HG03575 (cell line): ENCODE results near the gene SLC35F4.

Source experiments
- ATAC-seq: cut with Tn5 transposase; IDR thresholded peaks from one replicate; pipeline ENCODE4 v1.9.1; 2021; ENCODE audit not compliant: unreplicated experiment, insufficient number of reproducible peaks, low FRiP score; ENCODE audit errors: extremely low read depth

Gene SLC35F4

GRCh38 chr14:57854571-57854970 lies 11.3 kb downstream of the SLC35F4 start:
- no peak for ATAC-seq

GRCh38 chr14:57851354-57851753 lies 14.5 kb downstream of the SLC35F4 start:
- no peak for ATAC-seq

- ATAC-seq = no peak
These were observed 17.1 kb downstream of the SLC35F4 start for GRCh38 chr14:57848786-57849185.

- ATAC-seq = no peak
These were observed 17.5 kb downstream of the SLC35F4 start for GRCh38 chr14:57848353-57848752.

- no peak for ATAC-seq
These were observed 18.2 kb downstream of the SLC35F4 start for GRCh38 chr14:57847706-57848105.

- no peak for ATAC-seq
These were observed 18.8 kb downstream of the SLC35F4 start for GRCh38 chr14:57847096-57847495.

GRCh38 chr14:57846596-57846995 lies 19.3 kb downstream of the SLC35F4 start:
- ATAC-seq = no peak

- ATAC-seq = no peak
These were observed 19.9 kb downstream of the SLC35F4 start for GRCh38 chr14:57845802-57846531.

GRCh38 chr14:57845316-57845715 lies 20.6 kb downstream of the SLC35F4 start:
- no peak for ATAC-seq

GRCh38 chr14:57837267-57837666 lies 28.6 kb downstream of the SLC35F4 start:
- no peak for ATAC-seq

- no peak for ATAC-seq
These were observed 30.1 kb downstream of the SLC35F4 start for GRCh38 chr14:57835766-57836165.

- no peak for ATAC-seq
These were observed 30.9 kb downstream of the SLC35F4 start for GRCh38 chr14:57834961-57835360.

- no peak for ATAC-seq
These were observed 31.8 kb downstream of the SLC35F4 start for GRCh38 chr14:57834001-57834598.

GRCh38 chr14:57833323-57833722 lies 32.6 kb downstream of the SLC35F4 start:
- no peak for ATAC-seq

- ATAC-seq = no peak
These were observed 33.9 kb downstream of the SLC35F4 start for GRCh38 chr14:57831981-57832380.

GRCh38 chr14:57828713-57829112 lies 37.2 kb downstream of the SLC35F4 start:
- no peak for ATAC-seq

- ATAC-seq = no peak
These were observed 42.8 kb downstream of the SLC35F4 start for GRCh38 chr14:57823015-57823660.

- no peak for ATAC-seq
These were observed 43.8 kb downstream of the SLC35F4 start for GRCh38 chr14:57822081-57822480.

GRCh38 chr14:57820581-57820980 lies 45.3 kb downstream of the SLC35F4 start:
- no peak for ATAC-seq

- no peak for ATAC-seq
These were observed 47.4 kb downstream of the SLC35F4 start for GRCh38 chr14:57818511-57818910.
